Suprapubic skin (tissue), 4 donors: Measurements from ENCODE around the gene GNA14. TPM values are rescaled to one million over a fixed set of nuclear protein-coding genes. Genes with fewer than 3 reads are reported as not detected.

Source experiments
- DNase-seq, 2 donors: peaks; one replicate each; pipeline ENCODE4 v3.0.0-alpha.2; 2019; ENCODE audit warnings: low spot score in 2 of 2
- H3K27ac ChIP-seq: fragments of 200-600 bp; sonication (generic); one replicate; pipeline ENCODE4 v1.5.1; 2019
- H3K27me3 ChIP-seq: fragments of 200-600 bp; sonication (generic); one replicate; pipeline ENCODE4 v1.5.1; 2019
- H3K36me3 ChIP-seq: fragments of 200-600 bp; sonication (generic); one replicate; pipeline ENCODE4 v1.5.1; 2019
- H3K4me1 ChIP-seq: fragments of 200-600 bp; sonication (generic); one replicate; pipeline ENCODE4 v1.5.1; 2019
- H3K4me3 ChIP-seq: fragments of 200-600 bp; sonication (generic); one replicate; pipeline ENCODE4 v1.5.1; 2019; ENCODE audit warnings: mild to moderate bottlenecking
- H3K9me3 ChIP-seq: fragments of 200-600 bp; sonication (generic); one replicate; pipeline ENCODE4 v1.5.1; 2019
- EP300 ChIP-seq: sonication (generic); formaldehyde crosslinking; IDR thresholded peaks from one replicate; pipeline ENCODE4 v1.6.1; 2017; ENCODE audit warnings: antibody characterized with exemption
- POLR2A ChIP-seq, 2 donors: fragments of 450-650 bp; IDR thresholded peaks; one replicate each; pipeline ENCODE4 v1.6.1; 2017; ENCODE audit warnings: antibody characterized with exemption in 2 of 2, mild to moderate bottlenecking in 2 of 2, moderate library complexity in 2 of 2
- POLR2AphosphoS5 ChIP-seq, 3 donors: sonication (generic); formaldehyde crosslinking; IDR thresholded peaks; one replicate each; pipeline ENCODE4 v1.6.1; 2017; ENCODE audit warnings: antibody characterized with exemption in 3 of 3
- WGBS: methylation state at CpG from one replicate; pipeline ENCODE4 v1.1.5; 2018; 5-methylcytosine and 5-hydroxymethylcytosine counted together
- total RNA-seq, 4 donors: library from RNA; depleted of rRNA; stranded (reverse); fragments of >200 nt; gene quantifications; one replicate each; pipeline ENCODE4 v1.1.0, GENCODE V29; 2016
- TF ChIP-seq, protein P1 (sequence below), 2 donors: fragments of 200-600 bp in 1 of 2; fragments of 450-650 bp in 1 of 2; sonication (generic) in 1 of 2; IDR thresholded peaks; one replicate each; pipeline ENCODE4 v1.5.1; 2016 to 2019; ENCODE audit warnings: antibody characterized with exemption in 2 of 2, mild to moderate bottlenecking in 1 of 2, moderate library complexity in 1 of 2

The GNA14 gene
- total RNA-seq, 4 donors from 2014 or later, result 0.42 to 4.2 (median 2.0) TPM

GRCh38 chr9:77556396-77556795 is 91.7 kb downstream of the GNA14 start:
- no peaks in the 10 kb centered on the region for H3K27me3 ChIP-seq
- 68% methylated on average over 1 of the region's 1 CpG for WGBS
- H3K4me3 ChIP-seq, result no peak overlapping the region
- H3K27ac ChIP-seq, result no peak overlapping the region
- TF ChIP-seq EP300, result no peak
- TF ChIP-seq POLR2AphosphoS5 (IDR thresholded peaks at IDR 0.05), result no peak
- TF ChIP-seq POLR2A (IDR thresholded peaks at IDR 0.05), result no peak
- TF ChIP-seq, protein P1, sequence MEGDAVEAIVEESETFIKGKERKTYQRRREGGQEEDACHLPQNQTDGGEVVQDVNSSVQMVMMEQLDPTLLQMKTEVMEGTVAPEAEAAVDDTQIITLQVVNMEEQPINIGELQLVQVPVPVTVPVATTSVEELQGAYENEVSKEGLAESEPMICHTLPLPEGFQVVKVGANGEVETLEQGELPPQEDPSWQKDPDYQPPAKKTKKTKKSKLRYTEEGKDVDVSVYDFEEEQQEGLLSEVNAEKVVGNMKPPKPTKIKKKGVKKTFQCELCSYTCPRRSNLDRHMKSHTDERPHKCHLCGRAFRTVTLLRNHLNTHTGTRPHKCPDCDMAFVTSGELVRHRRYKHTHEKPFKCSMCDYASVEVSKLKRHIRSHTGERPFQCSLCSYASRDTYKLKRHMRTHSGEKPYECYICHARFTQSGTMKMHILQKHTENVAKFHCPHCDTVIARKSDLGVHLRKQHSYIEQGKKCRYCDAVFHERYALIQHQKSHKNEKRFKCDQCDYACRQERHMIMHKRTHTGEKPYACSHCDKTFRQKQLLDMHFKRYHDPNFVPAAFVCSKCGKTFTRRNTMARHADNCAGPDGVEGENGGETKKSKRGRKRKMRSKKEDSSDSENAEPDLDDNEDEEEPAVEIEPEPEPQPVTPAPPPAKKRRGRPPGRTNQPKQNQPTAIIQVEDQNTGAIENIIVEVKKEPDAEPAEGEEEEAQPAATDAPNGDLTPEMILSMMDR (IDR thresholded peaks at IDR 0.05), result no peak
- DNase-seq, result no peak
- H3K4me1 ChIP-seq, result no peaks in the 10 kb centered on the region
- no peaks in the 10 kb centered on the region for H3K36me3 ChIP-seq
- no peaks in the 10 kb centered on the region for H3K9me3 ChIP-seq

DNA sequence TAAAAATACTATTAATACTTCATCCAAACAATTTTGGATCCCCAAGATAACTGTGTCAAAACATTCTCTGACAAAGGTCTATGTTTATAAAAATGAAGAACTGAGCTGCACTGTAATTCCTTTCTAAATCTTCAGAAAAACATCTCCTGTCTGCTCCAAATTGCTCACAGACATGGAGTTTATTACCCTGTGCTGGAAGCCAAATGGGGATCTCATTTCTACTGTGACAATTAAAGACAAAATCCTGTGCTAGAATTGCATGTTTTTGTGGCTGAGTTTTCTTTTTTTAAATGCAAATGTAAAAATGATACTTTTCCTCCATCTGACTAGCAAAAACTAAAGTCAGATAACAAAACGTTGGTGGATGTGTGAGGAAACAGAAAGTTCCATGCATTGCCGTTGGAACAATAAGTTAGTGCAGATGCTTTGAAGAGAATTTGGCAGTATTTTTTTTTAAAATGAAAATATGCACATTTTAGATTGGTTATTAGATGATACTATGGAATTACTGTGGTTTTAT is 93.5 kb downstream of the GNA14 start:
- Histone ChIP-seq H3K27ac (no peak overlapping the region), H3K4me1 (no peaks in the 10 kb centered on the region), H3K4me3 (no peak overlapping the region), H3K36me3 (no peaks in the 10 kb centered on the region), H3K9me3 (no peaks in the 10 kb centered on the region), H3K27me3 (no peaks in the 10 kb centered on the region)
- DNase-seq, result no peak
- no peak for TF ChIP-seq EP300
- TF ChIP-seq, protein P1 (IDR thresholded peaks at IDR 0.05), result no peak
- no peak for TF ChIP-seq POLR2AphosphoS5 (IDR thresholded peaks at IDR 0.05)
- no peak for TF ChIP-seq POLR2A (IDR thresholded peaks at IDR 0.05)
- WGBS, result 29% methylated on average over 2 of the region's 2 CpGs

- TF ChIP-seq POLR2A (IDR thresholded peaks at IDR 0.05) (no peak), EP300 (no peak)
- TF ChIP-seq, protein P1 (IDR thresholded peaks at IDR 0.05), result no peak
- Histone ChIP-seq H3K4me1 (no peaks in the 10 kb centered on the region), H3K27ac (no peak overlapping the region), H3K4me3 (no peak overlapping the region), H3K36me3 (no peaks in the 10 kb centered on the region), H3K9me3 (no peaks in the 10 kb centered on the region), H3K27me3 (no peaks in the 10 kb centered on the region)
- DNase-seq, result no peak
- WGBS, result 55% methylated on average over 5 of the region's 5 CpGs
Observed at GRCh38 chr9:77547106-77547730, 100.9 kb downstream of the GNA14 start.

GRCh38 chr9:77546376-77546950 is 101.7 kb downstream of the GNA14 start:
- H3K9me3 ChIP-seq, result no peaks in the 10 kb centered on the region
- H3K4me1 ChIP-seq, result no peaks in the 10 kb centered on the region
- no peak overlapping the region for H3K27ac ChIP-seq
- no peak overlapping the region for H3K4me3 ChIP-seq
- WGBS, result 77% methylated on average over 5 of the region's 5 CpGs
- H3K36me3 ChIP-seq, result no peaks in the 10 kb centered on the region
- H3K27me3 ChIP-seq, result no peaks in the 10 kb centered on the region
- no peak for DNase-seq
- TF ChIP-seq POLR2A (IDR thresholded peaks at IDR 0.05) (no peak), POLR2AphosphoS5 (IDR thresholded peaks at IDR 0.05) (no peak), EP300 (no peak)
- TF ChIP-seq, protein P1 (IDR thresholded peaks at IDR 0.05), result no peak

DNA sequence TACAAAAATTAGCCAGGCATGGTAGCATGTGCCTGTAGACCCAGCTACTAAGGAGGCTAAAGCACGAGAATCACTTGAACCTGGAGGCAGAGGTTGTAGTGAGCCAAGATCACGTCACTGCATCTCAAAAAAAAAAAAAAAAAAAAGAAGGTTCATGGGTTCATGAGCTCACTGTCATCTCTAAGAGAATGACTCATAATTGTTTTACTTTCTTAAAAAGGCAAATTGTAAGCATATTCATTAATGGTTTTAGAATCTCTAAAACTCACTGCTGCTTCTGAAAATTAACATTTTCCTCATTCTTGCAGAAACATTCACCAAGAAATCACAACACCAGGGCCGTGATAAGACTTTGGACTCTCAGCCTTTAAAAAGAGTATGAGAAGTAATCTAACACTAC is 103.6 kb downstream of the GNA14 start:
- Histone ChIP-seq H3K36me3 (no peaks in the 10 kb centered on the region), H3K4me1 (no peaks in the 10 kb centered on the region), H3K4me3 (no peak overlapping the region), H3K27me3 (no peaks in the 10 kb centered on the region), H3K27ac (no peak overlapping the region), H3K9me3 (no peaks in the 10 kb centered on the region)
- no peak for DNase-seq
- WGBS, result 66% methylated on average over 3 of the region's 3 CpGs
- TF ChIP-seq, protein P1 (IDR thresholded peaks at IDR 0.05), result no peak
- TF ChIP-seq POLR2A (IDR thresholded peaks at IDR 0.05) (no peak), EP300 (no peak), POLR2AphosphoS5 (IDR thresholded peaks at IDR 0.05) (no peak)
